ENCODE data around the gene PRKCH. TPM values are rescaled to one million over a fixed set of nuclear protein-coding genes. Genes with fewer than 3 reads are reported as not detected.

PRKCH gene
- total RNA-seq, 1 experiment from 2014 or later = 2.7 TPM

GRCh38 chr14:61484031-61484430 is 162.7 kb downstream of the PRKCH start:
- BruUV-seq (replicated peaks) = no TSS peak

GRCh38 chr14:61484826-61485584 is 163.6 kb downstream of the PRKCH start:
- ChIA-PET CTCF (no interaction called here), POLR2A (no interaction called here)
- ATAC-seq (no peak), DNase-seq (ENCODE audit: low read depth, low spot score) (no peak)
- TF ChIP-seq POLR2AphosphoS5 (IDR thresholded peaks at IDR 0.05; ENCODE audit: low read depth, low read length) = no peak
- no peak for TF ChIP-seq CTCF (IDR thresholded peaks at IDR 0.05)
- no peak for TF ChIP-seq REST (IDR thresholded peaks at IDR 0.05; ENCODE audit: insufficient read depth in 1 of 2, low read depth in 2 of 2, low read length in 1 of 2)
- TF ChIP-seq TCF7L2 (IDR thresholded peaks at IDR 0.05; ENCODE audit: low read depth, low read length) = no peak
- no peak for TF ChIP-seq SIN3A (IDR thresholded peaks at IDR 0.05; ENCODE audit: borderline replicate concordance, insufficient read depth, low read depth, low read length)
- no peaks in the 10 kb centered on the region for H3K27me3 ChIP-seq (ENCODE audit: control insufficient read depth, insufficient read depth, low read length)
- in situ Hi-C loops (cut with HindIII; ENCODE audit: low pct_unique_long_range_greater_than_20kb, low sequenced_read_pairs) (no loop called here), intact Hi-C loops (cut with micrococcal nuclease; ENCODE audit: unreplicated experiment) (no loop called here)
- no peaks in the 10 kb centered on the region for H3K4me1 ChIP-seq (ENCODE audit: control insufficient read depth, insufficient read depth, low read length)
- BruUV-seq (replicated peaks) = no TSS peak
- no peak overlapping the region for H3K4me3 ChIP-seq (ENCODE audit: low read depth in 2 of 2, low read length in 2 of 2)
- H3K36me3 ChIP-seq (ENCODE audit: control insufficient read depth, insufficient read depth, low read length) = no peaks in the 10 kb centered on the region
- no peaks in the 10 kb centered on the region for H3K9me3 ChIP-seq (ENCODE audit: control insufficient read depth, insufficient read depth, low read depth, low read length)
- no peak overlapping the region for H3K27ac ChIP-seq (ENCODE audit: low read length)

More at GRCh38 chr14:61484031-61484430, 162.7 kb downstream of the PRKCH start:
- intact Hi-C loops (cut with micrococcal nuclease; ENCODE audit: unreplicated experiment) = no loop called here
- ChIA-PET CTCF (no interaction called here), POLR2A (no interaction called here)
- H3K4me3 ChIP-seq (ENCODE audit: low read depth in 2 of 2, low read length in 2 of 2) = no peak overlapping the region
- H3K36me3 ChIP-seq (ENCODE audit: control insufficient read depth, insufficient read depth, low read length) = no peaks in the 10 kb centered on the region
- DNase-seq (ENCODE audit: low read depth, low spot score) (no peak), ATAC-seq (no peak)
- H3K27ac ChIP-seq (ENCODE audit: low read length) = no peak overlapping the region
- H3K9me3 ChIP-seq (ENCODE audit: control insufficient read depth, insufficient read depth, low read depth, low read length) = no peaks in the 10 kb centered on the region
- no peaks in the 10 kb centered on the region for H3K27me3 ChIP-seq (ENCODE audit: control insufficient read depth, insufficient read depth, low read length)
- TF ChIP-seq TCF7L2 (IDR thresholded peaks at IDR 0.05; ENCODE audit: low read depth, low read length) = no peak
- TF ChIP-seq POLR2AphosphoS5 (IDR thresholded peaks at IDR 0.05; ENCODE audit: low read depth, low read length) = no peak
- TF ChIP-seq SIN3A (IDR thresholded peaks at IDR 0.05; ENCODE audit: borderline replicate concordance, insufficient read depth, low read depth, low read length) = no peak
- TF ChIP-seq CTCF (IDR thresholded peaks at IDR 0.05) = no peak
- no peak for TF ChIP-seq REST (IDR thresholded peaks at IDR 0.05; ENCODE audit: insufficient read depth in 1 of 2, low read depth in 2 of 2, low read length in 1 of 2)
- H3K4me1 ChIP-seq (ENCODE audit: control insufficient read depth, insufficient read depth, low read length) = no peaks in the 10 kb centered on the region
- in situ Hi-C loops (cut with HindIII; ENCODE audit: low pct_unique_long_range_greater_than_20kb, low sequenced_read_pairs) = no loop called here

Measured in Panc1 (cell line).